K562 (cell line): ENCODE measurements around the gene ZBTB47. TPM values are rescaled to one million over a fixed set of nuclear protein-coding genes. Genes with fewer than 3 reads are reported as not detected.

ENCODE experiments used
- CTCFL ChIP-seq: IDR thresholded peaks from 2 replicates; pipeline ENCODE4 v1.6.1; 2011; ENCODE audit warnings: borderline replicate concordance, low read depth, mild to moderate bottlenecking, moderate library complexity, low read length; ENCODE audit not compliant: insufficient read depth, poor library complexity, severe bottlenecking
- ETV1 ChIP-seq: fragments of 450-650 bp; conservative IDR thresholded peaks from 2 replicates; pipeline ENCODE4 v1.6.1; 2016; ENCODE audit warnings: missing genetic modification characterization, control low read depth, low read depth, missing compliant biosample characterization
- ZNF518B ChIP-seq: fragments of 250-450 bp; sonication (Bioruptor Pico); IDR thresholded peaks from 2 replicates; pipeline ENCODE4 v1.5.0; 2021; ENCODE audit warnings: mild to moderate bottlenecking, moderate library complexity
- polyA plus RNA-seq, 8 experiments: library from polyadenylated mRNA; depleted of rRNA in 4 of 8; stranded (reverse) in 5 of 8; unstranded in 3 of 8; fragments of >200 nt; fragmentation: Nextera tagmentation in 2 of 8; fragmentation: Illumina TruSeq in 1 of 8; extraction: Ambion mirVana in 2 of 8; extraction: Trizol in 1 of 8; gene quantifications; 2 replicates each; pipeline versions ENCODE4 v1.2.1 to v1.2.3, GENCODE V29; 2011 to 2014; ENCODE audit warnings: inconsistent platforms in 1 of 8, missing spikeins in 1 of 8
- total RNA-seq, 7 experiments: library from RNA; depleted of rRNA in 6 of 7; stranded (reverse); fragments of >200 nt in 6 of 7; fragmentation: Illumina TruSeq in 2 of 7; extraction: Trizol in 2 of 7; gene quantifications; 2 replicates each; pipeline versions ENCODE4 v1.2.1 to v1.2.3, GENCODE V29; 2011 to 2021; ENCODE audit warnings: low replicate concordance in 1 of 7

The ZBTB47 gene
- total and polyA plus RNA-seq, 9 of the 15 experiments (the other 6 are each of a cell fraction or from before 2014, with no cell fraction given): 0.11 to 4.6 (median 1.7) TPM; not detected in 1

- TF ChIP-seq ZNF518B (CRISPR knock-in tag): no peak
- no peak for TF ChIP-seq ETV1 (tag)
- no peak for TF ChIP-seq CTCFL
Measured at GRCh38 chr3:42709621-42710020, 56.1 kb downstream of the ZBTB47 start (continued).
